Endodermal cell (in vitro differentiated cells): Measurements from ENCODE around the gene ANKRD33B. TPM values are rescaled to one million over a fixed set of nuclear protein-coding genes. Genes with fewer than 3 reads are reported as not detected.

Experiments used
- DNase-seq: peaks from one replicate; pipeline ENCODE4 v3.0.0-alpha.2; 2017
- H3K27ac ChIP-seq: 2 replicates; pipeline ENCODE4 v1.5.1; 2013; ENCODE audit warnings: mild to moderate bottlenecking, low read depth, low read length, moderate library complexity
- H3K27me3 ChIP-seq: 2 replicates; pipeline ENCODE4 v1.6.1; 2013; ENCODE audit warnings: mild to moderate bottlenecking, low read length, moderate library complexity; ENCODE audit not compliant: insufficient read depth, control insufficient read depth, poor library complexity, severe bottlenecking
- H3K36me3 ChIP-seq: 2 replicates; pipeline ENCODE4 v1.7.0; 2013; ENCODE audit warnings: mild to moderate bottlenecking, low read length, moderate library complexity; ENCODE audit not compliant: control insufficient read depth, insufficient read depth
- H3K4me1 ChIP-seq: one replicate; pipeline ENCODE4 v1.7.0; 2013; ENCODE audit warnings: low read length; ENCODE audit not compliant: control insufficient read depth, insufficient read depth
- H3K4me3 ChIP-seq: 2 replicates; pipeline ENCODE4 v1.5.1; 2013; ENCODE audit warnings: mild to moderate bottlenecking, low read length, moderate library complexity
- H3K9ac ChIP-seq: 2 replicates; pipeline ENCODE4 v1.6.1; 2013; ENCODE audit warnings: mild to moderate bottlenecking, low read length, moderate library complexity; ENCODE audit not compliant: poor library complexity, severe bottlenecking; ENCODE audit errors: extremely low read depth
- H3K9me3 ChIP-seq: 2 replicates; pipeline ENCODE4 v1.6.1; 2013; ENCODE audit warnings: mild to moderate bottlenecking, low read length, moderate library complexity; ENCODE audit not compliant: control insufficient read depth
- H3K27ac Mint-ChIP-seq: 2 replicates; pipeline ENCODE4 v1.8.0; 2020; ENCODE audit warnings: mixed read lengths
- H3K27me3 Mint-ChIP-seq: 2 replicates; pipeline ENCODE4 v1.8.0; 2021; ENCODE audit warnings: mild to moderate bottlenecking, mixed read lengths; ENCODE audit not compliant: insufficient read depth
- H3K36me3 Mint-ChIP-seq: 2 replicates; pipeline ENCODE4 v1.8.0; 2020; ENCODE audit warnings: low read depth, mixed read lengths
- H3K4me1 Mint-ChIP-seq: 2 replicates; pipeline ENCODE4 v1.8.0; 2020; ENCODE audit warnings: mixed read lengths
- H3K4me3 Mint-ChIP-seq: 2 replicates; pipeline ENCODE4 v1.8.0; 2020; ENCODE audit warnings: mild to moderate bottlenecking, moderate library complexity, mixed read lengths
- H3K9me3 Mint-ChIP-seq: 2 replicates; pipeline ENCODE4 v1.8.0; 2020; ENCODE audit warnings: mild to moderate bottlenecking, mixed read lengths
- CTCF ChIP-seq: fragments of 200-600 bp; sonication (generic); conservative IDR thresholded peaks from 2 replicates; pipeline ENCODE4 v1.5.0; 2021; ENCODE audit warnings: antibody characterized with exemption, mild to moderate bottlenecking
- WGBS, 2 experiments: methylation state at CpG; one replicate each; pipeline versions ENCODE4 v1.1.5 to v1.1.7; 2013; ENCODE audit warnings: missing lambda C conversion rate in 2 of 2, mixed read lengths in 1 of 2; ENCODE audit not compliant: insufficient coverage in 1 of 2, insufficient read length in 1 of 2; 5-methylcytosine and 5-hydroxymethylcytosine counted together
- total RNA-seq, 2 donors: library from RNA; stranded (reverse); fragmentation: NEBNext Ultra II Directional in 1 of 2; extraction: Animal tissue kit (Norgen Biotek cat#: 25700) in 1 of 2; gene quantifications; 2 replicates in 1 of 2; 3 replicates in 1 of 2; pipeline ENCODE4 v1.2.1, GENCODE V29; 2021

ANKRD33B gene
- total RNA-seq, 2 donors from 2014 or later: 21.9 to 37.2 TPM

DNA sequence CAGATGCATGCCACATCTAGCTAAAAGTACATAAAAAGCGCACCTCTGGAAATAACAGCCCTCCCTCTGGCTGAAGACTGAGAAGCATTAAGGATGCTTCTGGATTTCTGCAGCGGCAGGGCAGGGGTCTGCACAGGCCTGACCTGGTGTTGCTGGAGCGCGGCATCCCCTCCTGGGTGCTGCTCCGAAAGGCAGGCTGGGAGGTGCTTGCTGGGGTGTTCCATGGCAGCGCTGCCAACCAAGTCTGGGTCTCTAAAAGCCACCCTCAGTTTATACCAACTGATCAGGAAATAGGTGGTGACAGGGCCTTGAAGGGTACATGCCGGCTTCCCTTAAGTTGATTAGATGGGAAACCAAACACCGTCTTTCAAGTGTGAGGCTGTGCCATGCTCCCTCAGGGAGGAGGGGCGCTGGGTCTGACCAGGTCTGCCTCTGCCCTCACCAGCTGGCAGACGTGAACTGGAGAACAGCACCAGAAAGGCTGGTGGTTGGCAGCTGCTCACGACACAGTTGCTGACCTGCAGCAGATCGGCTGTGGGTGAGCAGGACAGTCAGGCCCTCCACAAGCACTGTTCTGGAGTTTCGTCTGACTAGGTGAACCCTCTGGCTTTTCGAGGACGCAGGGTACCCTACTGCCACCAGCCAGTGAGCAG, 115.6 kb downstream of the ANKRD33B start:
- no peaks in the 10 kb centered on the region for H3K27me3 ChIP-seq
- peaks cover 51% of the 10 kb centered on the region for H3K36me3 ChIP-seq
- no peak overlapping the region for H3K27ac Mint-ChIP-seq
- peaks cover 37% of the 10 kb centered on the region for H3K36me3 Mint-ChIP-seq
- DNase-seq: no peak
- H3K9me3 ChIP-seq: peaks cover 7% of the 10 kb centered on the region
- 92 to 96% methylated on average over 11 to 15 of the region's 15 CpGs for WGBS, 2 experiments
- H3K9me3 Mint-ChIP-seq: peaks cover 6% of the 10 kb centered on the region
- peaks cover 3% of the 10 kb centered on the region for H3K27me3 Mint-ChIP-seq
- no peak overlapping the region for H3K4me3 Mint-ChIP-seq
- H3K9ac ChIP-seq: no peak overlapping the region
- TF ChIP-seq CTCF: no peak
- no peak overlapping the region for H3K4me3 ChIP-seq
- no peak overlapping the region for H3K27ac ChIP-seq
- H3K4me1 Mint-ChIP-seq: no peaks in the 10 kb centered on the region
- no peaks in the 10 kb centered on the region for H3K4me1 ChIP-seq

DNA sequence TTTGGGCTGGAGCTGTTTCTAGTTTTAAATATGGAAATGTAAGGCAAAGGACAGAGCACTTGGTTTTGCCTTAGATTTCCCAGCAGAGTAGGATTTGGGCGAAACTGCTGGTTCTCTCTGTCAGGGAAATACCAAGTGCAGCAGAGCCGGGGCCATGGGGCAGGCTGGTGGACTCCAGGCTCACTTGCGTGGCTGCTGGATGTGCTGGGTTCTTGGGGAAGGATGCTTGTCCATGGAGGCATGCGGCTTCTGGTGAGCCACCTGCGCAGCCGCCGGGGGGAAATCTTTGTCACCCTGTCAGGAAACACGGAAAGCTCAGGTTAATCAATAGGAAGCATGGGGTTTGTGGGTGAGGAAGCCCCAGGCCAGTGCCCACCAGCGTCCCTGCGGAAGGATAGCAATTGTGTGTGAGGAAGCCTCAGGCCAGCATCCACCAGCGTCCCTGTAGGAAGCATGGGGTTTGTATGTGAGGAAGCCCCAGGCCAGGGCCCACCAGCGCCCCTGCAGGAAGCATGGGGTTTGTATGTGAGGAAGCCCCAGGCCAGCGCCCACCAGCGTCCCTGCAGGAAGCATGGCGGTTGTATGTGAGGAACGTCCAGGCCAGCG, 117.1 kb downstream of the ANKRD33B start:
- peak; percentile 53 for TF ChIP-seq CTCF
- DNase-seq: peak; percentile 72
- H3K27ac ChIP-seq: no peak overlapping the region
- H3K36me3 ChIP-seq: peaks cover 51% of the 10 kb centered on the region
- H3K9me3 Mint-ChIP-seq: peaks cover 6% of the 10 kb centered on the region
- no peak overlapping the region for H3K4me3 Mint-ChIP-seq
- WGBS, 2 experiments: 96 to 99% methylated on average over 13 to 17 of the region's 17 CpGs
- no peak overlapping the region for H3K27ac Mint-ChIP-seq
- H3K36me3 Mint-ChIP-seq: peaks cover 40% of the 10 kb centered on the region
- H3K27me3 Mint-ChIP-seq: no peaks in the 10 kb centered on the region
- H3K9ac ChIP-seq: no peak overlapping the region
- no peaks in the 10 kb centered on the region for H3K4me1 ChIP-seq
- H3K27me3 ChIP-seq: no peaks in the 10 kb centered on the region
- H3K9me3 ChIP-seq: peaks cover 7% of the 10 kb centered on the region
- H3K4me3 ChIP-seq: no peak overlapping the region
- H3K4me1 Mint-ChIP-seq: peaks cover 6% of the 10 kb centered on the region

DNA sequence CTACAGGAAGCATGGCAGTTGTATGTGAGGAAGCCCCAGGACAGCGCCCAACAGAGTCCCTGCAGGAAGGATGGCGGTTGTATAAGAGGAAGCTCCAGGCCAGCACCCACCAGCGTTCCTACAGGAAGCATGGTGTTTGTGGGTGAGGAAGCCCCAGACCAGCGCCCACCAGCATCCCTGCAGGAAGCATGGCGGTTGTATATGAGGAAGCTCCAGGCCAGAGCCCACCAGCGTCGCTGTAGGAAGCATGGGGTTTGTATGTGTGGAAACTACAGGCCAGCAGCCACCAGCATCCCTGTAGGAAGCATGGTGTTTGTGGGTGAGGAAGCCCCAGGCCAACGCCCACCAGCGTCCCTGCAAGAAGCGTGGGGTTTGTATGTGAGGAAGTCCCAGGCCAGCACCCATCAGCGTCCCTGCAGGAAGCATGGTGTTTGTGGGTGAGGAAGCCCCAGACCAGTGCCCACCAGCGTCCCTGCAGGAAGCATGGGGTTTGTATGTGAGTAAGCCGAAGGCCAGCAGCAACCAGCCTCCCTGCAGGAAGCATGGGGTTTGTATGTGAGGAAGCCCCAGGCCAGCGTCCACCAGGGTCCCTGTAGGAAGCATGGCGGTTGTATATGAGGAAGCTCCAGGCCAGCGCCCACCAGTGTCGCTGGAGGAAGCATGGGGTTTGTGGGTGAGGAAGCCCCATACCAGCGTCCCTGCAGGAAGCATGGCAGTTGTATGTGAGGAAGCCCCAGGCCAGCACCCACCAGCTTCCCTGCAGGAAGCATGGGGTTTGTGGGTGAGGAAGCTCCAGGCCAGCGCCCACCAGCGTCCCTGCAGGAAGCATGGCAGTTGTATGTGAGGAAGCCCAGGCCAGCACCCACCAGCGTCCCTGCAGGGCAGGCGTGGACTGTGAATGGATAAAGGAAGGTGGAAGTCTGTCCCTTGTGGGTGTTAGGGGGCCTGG, 118.1 kb downstream of the ANKRD33B start:
- H3K27ac ChIP-seq: no peak overlapping the region
- no peak overlapping the region for H3K27ac Mint-ChIP-seq
- H3K4me1 ChIP-seq: no peaks in the 10 kb centered on the region
- H3K4me3 Mint-ChIP-seq: no peak overlapping the region
- H3K36me3 ChIP-seq: peaks cover 51% of the 10 kb centered on the region
- H3K4me1 Mint-ChIP-seq: peaks cover 6% of the 10 kb centered on the region
- DNase-seq: no peak
- 92 to 94% methylated on average over 19 to 22 of the region's 22 CpGs for WGBS, 2 experiments
- no peak overlapping the region for H3K9ac ChIP-seq
- no peaks in the 10 kb centered on the region for H3K27me3 Mint-ChIP-seq
- H3K9me3 Mint-ChIP-seq: peaks cover 11% of the 10 kb centered on the region
- H3K27me3 ChIP-seq: no peaks in the 10 kb centered on the region
- no peak overlapping the region for H3K4me3 ChIP-seq
- H3K9me3 ChIP-seq: peaks cover 14% of the 10 kb centered on the region
- TF ChIP-seq CTCF: no peak
- H3K36me3 Mint-ChIP-seq: peaks cover 45% of the 10 kb centered on the region
